Esophagus muscularis mucosa (tissue), 4 donors: ENCODE measurements around the gene IL12RB1.
A peak's percentile ranks its signal among the peaks of the same experiment; 100 is the strongest.

Experiments
- CTCF ChIP-seq, 3 experiments: fragments of 200-600 bp in 2 of 3; fragments of 450-650 bp in 1 of 3; sonication (generic) in 2 of 3; IDR thresholded peaks; one replicate each; pipeline ENCODE4 v1.5.1; 2017 to 2019; ENCODE audit warnings: antibody characterized with exemption in 3 of 3, mild to moderate bottlenecking in 2 of 3, moderate library complexity in 1 of 3
- EP300 ChIP-seq: sonication (generic); formaldehyde crosslinking; IDR thresholded peaks from one replicate; pipeline ENCODE4 v1.6.1; 2017; ENCODE audit warnings: antibody characterized with exemption
- POLR2A ChIP-seq: fragments of 450-650 bp; IDR thresholded peaks from one replicate; pipeline ENCODE4 v1.6.1; 2017; ENCODE audit warnings: antibody characterized with exemption, moderate library complexity, mild to moderate bottlenecking, low read depth
- POLR2AphosphoS5 ChIP-seq, 2 donors: sonication (generic); formaldehyde crosslinking; IDR thresholded peaks; one replicate each; pipeline ENCODE4 v1.6.1; 2017; ENCODE audit warnings: antibody characterized with exemption in 2 of 2

GRCh38 chr19:18091217-18091608 is 4.5 kb upstream of the IL12RB1 start:
- TF ChIP-seq EP300 (no peak), CTCF (IDR thresholded peaks at IDR 0.05) (no peak), POLR2AphosphoS5 (IDR thresholded peaks at IDR 0.05) (peak in 1 of 2 donors; percentile 23), POLR2A (no peak)
